Osteoblast (primary cell): ENCODE measurements around the gene MKRN2OS. TPM values are rescaled to one million over a fixed set of nuclear protein-coding genes. Genes with fewer than 3 reads are reported as not detected.
A peak's percentile ranks its signal among the peaks of the same experiment; 100 is the strongest.

Source experiments
- DNase-seq: peaks from one replicate; pipeline ENCODE4 v3.0.0; 2011; ENCODE audit warnings: low spot score, mixed read lengths; ENCODE audit not compliant: insufficient read length; ENCODE audit errors: missing footprints
- H2AFZ ChIP-seq: 2 replicates; pipeline ENCODE4 v1.6.0; 2011; ENCODE audit warnings: mild to moderate bottlenecking, low read length
- H3K27ac ChIP-seq: 2 replicates; pipeline ENCODE4 v1.5.1; 2011; ENCODE audit warnings: mild to moderate bottlenecking, low read depth, low read length, moderate library complexity
- H3K27me3 ChIP-seq: 2 replicates; pipeline ENCODE4 v1.6.0; 2012; ENCODE audit warnings: mild to moderate bottlenecking, control low read depth, inconsistent platforms, low read length, moderate library complexity; ENCODE audit not compliant: insufficient read depth
- H3K36me3 ChIP-seq: 2 replicates; pipeline ENCODE4 v1.5.1; 2011; ENCODE audit warnings: mild to moderate bottlenecking, low read length, control low read depth, moderate library complexity; ENCODE audit not compliant: insufficient read depth
- H3K4me1 ChIP-seq: 2 replicates; pipeline ENCODE4 v1.5.1; 2011; ENCODE audit warnings: mild to moderate bottlenecking, low read length, control low read depth, moderate library complexity; ENCODE audit not compliant: insufficient read depth
- H3K4me2 ChIP-seq: 2 replicates; pipeline ENCODE4 v1.6.0; 2011; ENCODE audit warnings: mild to moderate bottlenecking, low read length; ENCODE audit not compliant: insufficient read depth
- H3K4me3 ChIP-seq: fragments of 200-600 bp; sonication (generic); 3 replicates; pipeline ENCODE4 v1.5.1; 2012; ENCODE audit warnings: mild to moderate bottlenecking, low read length, inconsistent platforms; ENCODE audit not compliant: insufficient read depth
- H3K79me2 ChIP-seq: 2 replicates; pipeline ENCODE4 v1.6.0; 2012; ENCODE audit warnings: mild to moderate bottlenecking, low read length, control low read depth, inconsistent platforms; ENCODE audit not compliant: insufficient read depth
- H3K9me3 ChIP-seq: 2 replicates; pipeline ENCODE4 v1.5.1; 2011; ENCODE audit warnings: low read depth, low read length, control low read depth
- H4K20me1 ChIP-seq: 2 replicates; pipeline ENCODE4 v1.6.0; 2012; ENCODE audit warnings: mild to moderate bottlenecking, low read length, control low read depth; ENCODE audit not compliant: insufficient read depth
- CTCF ChIP-seq: IDR thresholded peaks from 2 replicates; pipeline ENCODE4 v1.5.1; 2011; ENCODE audit warnings: mild to moderate bottlenecking, low read depth, low read length, moderate library complexity; ENCODE audit errors: extremely low read depth
- total RNA-seq: library from RNA; depleted of rRNA; stranded (reverse); fragments of >200 nt; gene quantifications from 2 replicates; pipeline ENCODE4 v1.2.3, GENCODE V29; 2012

The MKRN2OS gene
- total RNA-seq, 1 donor, result not detected

- Histone ChIP-seq H3K4me2 (peak overlapping the region; percentile 84), H3K27me3 (no peaks in the 10 kb centered on the region), H3K36me3 (peaks cover 19% of the 10 kb centered on the region), H3K4me1 (peaks cover 16% of the 10 kb centered on the region), H3K9me3 (no peaks in the 10 kb centered on the region), H3K79me2 (peaks cover 2% of the 10 kb centered on the region), H2AFZ (peak overlapping the region; percentile 30), H3K4me3 (peak overlapping the region; percentile 41), H3K27ac (peak overlapping the region; percentile 76), H4K20me1 (no peaks in the 10 kb centered on the region)
- no peak for TF ChIP-seq CTCF
- DNase-seq, result peak; percentile 65
Observed at GRCh38 chr3:12507591-12508281, 37.6 kb downstream of the MKRN2OS start.

GRCh38 chr3:12506201-12506709 is 39.0 kb downstream of the MKRN2OS start:
- Histone ChIP-seq H3K79me2 (peaks cover 2% of the 10 kb centered on the region), H3K27me3 (no peaks in the 10 kb centered on the region), H3K4me1 (peaks cover 16% of the 10 kb centered on the region), H3K27ac (no peak overlapping the region), H2AFZ (no peak overlapping the region), H3K4me3 (no peak overlapping the region), H3K4me2 (no peak overlapping the region), H4K20me1 (no peaks in the 10 kb centered on the region), H3K36me3 (peaks cover 20% of the 10 kb centered on the region), H3K9me3 (no peaks in the 10 kb centered on the region)
- no peak for TF ChIP-seq CTCF
- no peak for DNase-seq

GRCh38 chr3:12503126-12503957 is 42.0 kb downstream of the MKRN2OS start:
- no peak for TF ChIP-seq CTCF
- no peaks in the 10 kb centered on the region for H4K20me1 ChIP-seq
- H3K27ac ChIP-seq, result no peak overlapping the region
- no peaks in the 10 kb centered on the region for H3K9me3 ChIP-seq
- no peak overlapping the region for H3K4me2 ChIP-seq
- H2AFZ ChIP-seq, result no peak overlapping the region
- H3K36me3 ChIP-seq, result peaks cover 41% of the 10 kb centered on the region
- DNase-seq, result no peak
- H3K27me3 ChIP-seq, result no peaks in the 10 kb centered on the region
- no peaks in the 10 kb centered on the region for H3K79me2 ChIP-seq
- peaks cover 10% of the 10 kb centered on the region for H3K4me1 ChIP-seq
- H3K4me3 ChIP-seq, result no peak overlapping the region

- H3K4me3 ChIP-seq, result no peak overlapping the region
- DNase-seq, result no peak
- no peaks in the 10 kb centered on the region for H3K27me3 ChIP-seq
- no peak overlapping the region for H3K4me2 ChIP-seq
- H3K9me3 ChIP-seq, result no peaks in the 10 kb centered on the region
- no peak for TF ChIP-seq CTCF
- H4K20me1 ChIP-seq, result no peaks in the 10 kb centered on the region
- no peaks in the 10 kb centered on the region for H3K4me1 ChIP-seq
- no peak overlapping the region for H2AFZ ChIP-seq
- H3K79me2 ChIP-seq, result no peaks in the 10 kb centered on the region
- H3K27ac ChIP-seq, result no peak overlapping the region
- H3K36me3 ChIP-seq, result peaks cover 52% of the 10 kb centered on the region
Observed at GRCh38 chr3:12501360-12502020, 43.8 kb downstream of the MKRN2OS start.
